ENCODE data around the gene OR6K6.

OR6K6 gene

GRCh38 chr1:158803678-158804077 is 49.2 kb downstream of the OR6K6 start:
- no peak for DNase-seq

Measured in right forelimb (tissue), 1 donor.